ENCODE results near the gene RYR2.

Gene RYR2

GRCh38 chr1:237705462-237705861 lies 663.5 kb downstream of the RYR2 start:
- in situ Hi-C loops (cut with HindIII; ENCODE audit: low sequenced_read_pairs), result no loop called here
- no peak overlapping the region for H3K4me3 ChIP-seq (ENCODE audit: low read depth, low read length)
- no peak for DNase-seq (ENCODE audit: low read depth, low spot score)
- TF ChIP-seq CTCF (IDR thresholded peaks at IDR 0.05; ENCODE audit: low read depth, low read length), result no peak

- in situ Hi-C loops (cut with HindIII; ENCODE audit: low sequenced_read_pairs), result no loop called here
- H3K4me3 ChIP-seq (ENCODE audit: low read depth, low read length), result no peak overlapping the region
- TF ChIP-seq CTCF (IDR thresholded peaks at IDR 0.05; ENCODE audit: low read depth, low read length), result no peak
- no peak for DNase-seq (ENCODE audit: low read depth, low spot score)
Measured at GRCh38 chr1:237709355-237709754, 667.4 kb downstream of the RYR2 start.

GRCh38 chr1:237711281-237711680 lies 669.3 kb downstream of the RYR2 start:
- DNase-seq (ENCODE audit: low read depth, low spot score), result no peak
- no peak for TF ChIP-seq CTCF (IDR thresholded peaks at IDR 0.05; ENCODE audit: low read depth, low read length)
- no peak overlapping the region for H3K4me3 ChIP-seq (ENCODE audit: low read depth, low read length)
- in situ Hi-C loops (cut with HindIII; ENCODE audit: low sequenced_read_pairs), result no loop called here

- no peak for DNase-seq (ENCODE audit: low read depth, low spot score)
- TF ChIP-seq CTCF (IDR thresholded peaks at IDR 0.05; ENCODE audit: low read depth, low read length), result no peak
- no peak overlapping the region for H3K4me3 ChIP-seq (ENCODE audit: low read depth, low read length)
- in situ Hi-C loops (cut with HindIII; ENCODE audit: low sequenced_read_pairs), result no loop called here
Measured at GRCh38 chr1:237712082-237712481, 670.1 kb downstream of the RYR2 start.

GRCh38 chr1:237712586-237713157 lies 670.7 kb downstream of the RYR2 start:
- no peak for TF ChIP-seq CTCF (IDR thresholded peaks at IDR 0.05; ENCODE audit: low read depth, low read length)
- no peak overlapping the region for H3K4me3 ChIP-seq (ENCODE audit: low read depth, low read length)
- in situ Hi-C loops (cut with HindIII; ENCODE audit: low sequenced_read_pairs), result no loop called here
- no peak for DNase-seq (ENCODE audit: low read depth, low spot score)

GRCh38 chr1:237713916-237714315 lies 671.9 kb downstream of the RYR2 start:
- in situ Hi-C loops (cut with HindIII; ENCODE audit: low sequenced_read_pairs), result no loop called here
- no peak for DNase-seq (ENCODE audit: low read depth, low spot score)

More at GRCh38 chr1:237713916-237714315, 671.9 kb downstream of the RYR2 start:
- TF ChIP-seq CTCF (IDR thresholded peaks at IDR 0.05; ENCODE audit: low read depth, low read length), result no peak
- no peak overlapping the region for H3K4me3 ChIP-seq (ENCODE audit: low read depth, low read length)

Data from astrocyte of the spinal cord (primary cell).